ENCODE results near the gene MYH7.

GRCh38 chr14:23433457-23433856 lies 2.0 kb downstream of the MYH7 start:
- TF ChIP-seq, protein P1, sequence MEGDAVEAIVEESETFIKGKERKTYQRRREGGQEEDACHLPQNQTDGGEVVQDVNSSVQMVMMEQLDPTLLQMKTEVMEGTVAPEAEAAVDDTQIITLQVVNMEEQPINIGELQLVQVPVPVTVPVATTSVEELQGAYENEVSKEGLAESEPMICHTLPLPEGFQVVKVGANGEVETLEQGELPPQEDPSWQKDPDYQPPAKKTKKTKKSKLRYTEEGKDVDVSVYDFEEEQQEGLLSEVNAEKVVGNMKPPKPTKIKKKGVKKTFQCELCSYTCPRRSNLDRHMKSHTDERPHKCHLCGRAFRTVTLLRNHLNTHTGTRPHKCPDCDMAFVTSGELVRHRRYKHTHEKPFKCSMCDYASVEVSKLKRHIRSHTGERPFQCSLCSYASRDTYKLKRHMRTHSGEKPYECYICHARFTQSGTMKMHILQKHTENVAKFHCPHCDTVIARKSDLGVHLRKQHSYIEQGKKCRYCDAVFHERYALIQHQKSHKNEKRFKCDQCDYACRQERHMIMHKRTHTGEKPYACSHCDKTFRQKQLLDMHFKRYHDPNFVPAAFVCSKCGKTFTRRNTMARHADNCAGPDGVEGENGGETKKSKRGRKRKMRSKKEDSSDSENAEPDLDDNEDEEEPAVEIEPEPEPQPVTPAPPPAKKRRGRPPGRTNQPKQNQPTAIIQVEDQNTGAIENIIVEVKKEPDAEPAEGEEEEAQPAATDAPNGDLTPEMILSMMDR (IDR thresholded peaks at IDR 0.05): no peak
- TF ChIP-seq POLR2AphosphoS5 (IDR thresholded peaks at IDR 0.05): no peak
- no peak for TF ChIP-seq POLR2A (IDR thresholded peaks at IDR 0.05)
